K562 (cell line): ENCODE data around the gene TLR1. TPM values are rescaled to one million over a fixed set of nuclear protein-coding genes. Genes with fewer than 3 reads are reported as not detected.

Experiments
- ATAC-seq: fragments of 200-7000 bp; cut with Tn5 transposase; 3 replicates; pipeline ENCODE4 v1.9.1; 2020; ENCODE audit warnings: moderate library complexity
- BruUV-seq: library from RNA; stranded (reverse); fragments of 400-500 nt; replicated peaks from 2 replicates; lab custom pipeline; 2021; lab: Mats Ljungman, UMichigan
- CTCF ChIA-PET: fragments of 300-600 bp; formaldehyde crosslinking; extraction: SDS; loops from one replicate; lab custom pipeline; 2021; ENCODE audit warnings: low intra/inter-chr PET ratio; lab: Yijun Ruan, JAX
- POLR2A ChIA-PET: fragments of 300-600, 350-650 bp; sonication (Branson Sonifier 250); formaldehyde crosslinking; extraction: SDS; loops from one replicate; lab custom pipeline; 2021; ENCODE audit warnings: antibody characterized with exemption, inconsistent platforms; lab: Yijun Ruan, JAX
- DNase-seq, 4 experiments: peaks; one replicate each; pipeline versions ENCODE4 v3.0.0 to v3.0.0-alpha.2; 2011 to 2018; ENCODE audit warnings: low spot score in 3 of 4, mixed read lengths in 3 of 4; ENCODE audit errors: extremely low read depth in 1 of 4
- FAIRE-seq: peaks from 2 replicates; lab custom pipeline; 2011; peaks lifted over from hg19 to GRCh38; lab: Jason Lieb, UNC
- H2AFZ ChIP-seq: 2 replicates; pipeline ENCODE4 v1.6.0; 2011; ENCODE audit warnings: low read depth, low read length, control low read depth, inconsistent platforms
- H3K27ac ChIP-seq: fragments of 200-600 bp; 3 replicates; pipeline ENCODE4 v1.8.0; 2011; ENCODE audit warnings: low read depth, mild to moderate bottlenecking, control low read depth, inconsistent platforms, low read length, moderate library complexity, mixed read lengths; ENCODE audit errors: extremely low read depth
- H3K27me3 ChIP-seq, 2 experiments: fragments of 300-600 bp in 1 of 2; 2 replicates in 1 of 2; 3 replicates in 1 of 2; pipeline versions ENCODE4 v1.6.0 to v1.8.0; 2011; ENCODE audit warnings: inconsistent platforms in 2 of 2, low read length in 2 of 2, mild to moderate bottlenecking in 1 of 2, mixed read lengths in 1 of 2, moderate library complexity in 1 of 2; ENCODE audit not compliant: control insufficient read depth in 2 of 2, insufficient read depth in 2 of 2
- H3K36me3 ChIP-seq: fragments of 300-600 bp; 3 replicates; pipeline ENCODE4 v1.8.0; 2011; ENCODE audit warnings: mild to moderate bottlenecking, low read length, inconsistent platforms; ENCODE audit not compliant: control insufficient read depth, insufficient read depth
- H3K4me1 ChIP-seq, 2 experiments: fragments of 200-600 bp in 1 of 2; replicated peaks in 1 of 2; 2 replicates in 1 of 2; 3 replicates in 1 of 2; pipeline versions ENCODE4 v1.5.1 to v1.8.0; 2011; ENCODE audit warnings: inconsistent platforms in 2 of 2, low read length in 2 of 2, mild to moderate bottlenecking in 1 of 2, mixed read lengths in 1 of 2, moderate library complexity in 1 of 2; ENCODE audit not compliant: control insufficient read depth in 2 of 2, insufficient read depth in 2 of 2
- H3K4me2 ChIP-seq: 2 replicates; pipeline ENCODE4 v1.6.1; 2011; ENCODE audit warnings: low read length, control low read depth, inconsistent platforms, mixed read lengths; ENCODE audit not compliant: insufficient read depth
- H3K4me3 ChIP-seq: fragments of 200-600 bp; sonication (generic), shearing (Covaris generic); 2 replicates; pipeline ENCODE4 v1.5.1; 2016; ENCODE audit warnings: control low read depth, inconsistent platforms
- H3K79me2 ChIP-seq: fragments of 200-600 bp; 3 replicates; pipeline ENCODE4 v1.8.0; 2011; ENCODE audit warnings: low read length, inconsistent platforms; ENCODE audit not compliant: control insufficient read depth, insufficient read depth
- H3K9ac ChIP-seq, 2 experiments: 2 replicates each; pipeline versions ENCODE4 v1.6.0 to v1.6.1; 2011; ENCODE audit warnings: low read depth in 2 of 2, low read length in 2 of 2, control low read depth in 1 of 2, inconsistent platforms in 1 of 2, mild to moderate bottlenecking in 1 of 2, mixed read lengths in 1 of 2; ENCODE audit not compliant: insufficient read depth in 1 of 2
- H3K9me1 ChIP-seq: one replicate; pipeline ENCODE4 v1.6.0; 2011; ENCODE audit warnings: inconsistent platforms, mild to moderate bottlenecking, low read length, moderate library complexity; ENCODE audit not compliant: control insufficient read depth, insufficient read depth
- H3K9me3 ChIP-seq: replicated peaks from 2 replicates; pipeline ENCODE4 v1.5.1; 2011; ENCODE audit warnings: low read depth, low read length, inconsistent platforms; ENCODE audit not compliant: control insufficient read depth, insufficient read depth
- H4K20me1 ChIP-seq: replicated peaks from 2 replicates; pipeline ENCODE4 v1.6.1; 2011; ENCODE audit warnings: low read length, inconsistent platforms, mixed read lengths; ENCODE audit not compliant: control insufficient read depth, insufficient read depth
- CBFB ChIP-seq: sonication (generic); formaldehyde crosslinking; IDR thresholded peaks from 2 replicates; pipeline ENCODE4 v1.4.0; 2020; ENCODE audit warnings: mild to moderate bottlenecking, missing genetic modification reagents
- CHD2 ChIP-seq: IDR thresholded peaks from 2 replicates; pipeline ENCODE4 v1.6.1; 2011; ENCODE audit warnings: low read depth, low read length
- E2F1 ChIP-seq: sonication (generic); formaldehyde crosslinking; IDR thresholded peaks from 2 replicates; pipeline ENCODE4 v1.8.1; 2023; ENCODE audit warnings: mild to moderate bottlenecking, missing genetic modification reagents, moderate library complexity
- ESRRB ChIP-seq: fragments of 250-450 bp; sonication (Bioruptor Pico); IDR thresholded peaks from 2 replicates; pipeline ENCODE4 v1.5.0; 2020; ENCODE audit warnings: mild to moderate bottlenecking, moderate library complexity, borderline replicate concordance
- HLTF ChIP-seq: fragments of 450-650 bp; IDR thresholded peaks from 2 replicates; pipeline ENCODE4 v1.6.1; 2016
- KLF13 ChIP-seq: fragments of 450-650 bp; IDR thresholded peaks from 2 replicates; pipeline ENCODE4 v1.6.1; 2016; ENCODE audit warnings: missing genetic modification characterization, low read depth, mild to moderate bottlenecking, missing compliant biosample characterization, moderate library complexity, borderline replicate concordance
- MTA1 ChIP-seq: fragments of 450-650 bp; IDR thresholded peaks from 2 replicates; pipeline ENCODE4 v1.6.1; 2017; ENCODE audit warnings: borderline replicate concordance
- NFYB ChIP-seq: IDR thresholded peaks from 2 replicates; pipeline ENCODE4 v1.6.1; 2011; ENCODE audit warnings: mild to moderate bottlenecking, moderate library complexity; ENCODE audit not compliant: insufficient read length; ENCODE audit errors: extremely low read depth
- PTTG1 ChIP-seq: fragments of 450-650 bp; IDR thresholded peaks from 2 replicates; pipeline ENCODE4 v1.6.1; 2016; ENCODE audit warnings: low read depth, mild to moderate bottlenecking, missing genetic modification characterization, missing compliant biosample characterization
- SNIP1 ChIP-seq: fragments of 450-650 bp; IDR thresholded peaks from 2 replicates; pipeline ENCODE4 v1.7.1; 2017; ENCODE audit warnings: low read depth, mild to moderate bottlenecking
- SRF ChIP-seq, 2 experiments: fragments of 250-450, 450-650 bp in 1 of 2; sonication (Bioruptor Pico) in 1 of 2; sonication (generic) in 1 of 2; formaldehyde crosslinking; IDR thresholded peaks; 2 replicates each; pipeline versions ENCODE4 v1.5.0 to v1.5.1; 2020 to 2022; ENCODE audit warnings: mild to moderate bottlenecking in 1 of 2, missing genetic modification reagents in 1 of 2
- TCF3 ChIP-seq: sonication (generic); formaldehyde crosslinking; IDR thresholded peaks from 2 replicates; pipeline ENCODE4 v1.4.0; 2020; ENCODE audit warnings: mild to moderate bottlenecking, missing genetic modification reagents
- ZNF146 ChIP-seq: IDR thresholded peaks from one replicate; pipeline ENCODE4 v1.6.1; 2018; ENCODE audit warnings: missing compliant biosample characterization; ENCODE audit not compliant: unreplicated experiment
- ZNF263 ChIP-seq: sonication (generic); formaldehyde crosslinking; IDR thresholded peaks from 2 replicates; pipeline ENCODE4 v1.8.0; 2022; ENCODE audit warnings: mild to moderate bottlenecking, missing genetic modification reagents, borderline replicate concordance
- ZNF561 ChIP-seq: fragments of 450-650 bp; formaldehyde crosslinking; conservative IDR thresholded peaks from 2 replicates; pipeline ENCODE4 v1.4.0; 2020; ENCODE audit warnings: mild to moderate bottlenecking, moderate library complexity
- ZNF830 ChIP-seq: fragments of 250-450 bp; sonication (Bioruptor Pico); IDR thresholded peaks from 2 replicates; pipeline ENCODE4 v1.5.0; 2021; ENCODE audit warnings: mild to moderate bottlenecking
- WGBS: fragments of 100-300 bp; shearing (Covaris generic); methylation state at CpG from one replicate; pipeline ENCODE4 v1.1.6; 2016; ENCODE audit warnings: low coverage, mixed read lengths; ENCODE audit not compliant: insufficient coverage; ENCODE audit errors: missing lambda C conversion rate; 5-methylcytosine and 5-hydroxymethylcytosine counted together
- in situ Hi-C: fragments of 300-500 bp; cut with MboI; formaldehyde crosslinking; loops from 4 replicates; pipeline ENCODE4 v1.15.0; 2018; ENCODE audit warnings: inconsistent platforms, mixed read lengths
- intact Hi-C: fragments of 100-400 bp; cut with micrococcal nuclease; formaldehyde crosslinking; loops from 2 replicates; pipeline ENCODE4 v1.14.2; 2022
- polyA plus RNA-seq, 8 experiments: library from polyadenylated mRNA; depleted of rRNA in 4 of 8; stranded (reverse) in 5 of 8; unstranded in 3 of 8; fragments of >200 nt; fragmentation: Nextera tagmentation in 2 of 8; fragmentation: Illumina TruSeq in 1 of 8; extraction: Ambion mirVana in 2 of 8; extraction: Trizol in 1 of 8; gene quantifications; 2 replicates each; pipeline versions ENCODE4 v1.2.1 to v1.2.3, GENCODE V29; 2011 to 2014; ENCODE audit warnings: inconsistent platforms in 1 of 8, missing spikeins in 1 of 8
- total RNA-seq, 7 experiments: library from RNA; depleted of rRNA in 6 of 7; stranded (reverse); fragments of >200 nt in 6 of 7; fragmentation: Illumina TruSeq in 2 of 7; extraction: Trizol in 2 of 7; gene quantifications; 2 replicates each; pipeline versions ENCODE4 v1.2.1 to v1.2.3, GENCODE V29; 2011 to 2021; ENCODE audit warnings: low replicate concordance in 1 of 7
- TF ChIP-seq, protein P1 (sequence below): fragments of 450-650 bp; formaldehyde crosslinking; conservative IDR thresholded peaks from 2 replicates; pipeline ENCODE4 v1.4.0; 2022; ENCODE audit warnings: mild to moderate bottlenecking, missing genetic modification characterization
- TF ChIP-seq, protein P2 (sequence below): fragments of 450-650 bp; IDR thresholded peaks from 2 replicates; pipeline ENCODE4 v1.6.1; 2017; ENCODE audit warnings: antibody characterized with exemption

TLR1 gene
- total and polyA plus RNA-seq, 9 of the 15 experiments (the other 6 are each of a cell fraction or from before 2014, with no cell fraction given), result 0.11 to 0.49 (median 0.29) TPM

GRCh38 chr4:38829237-38829636 lies 24.6 kb upstream of the TLR1 start:
- ChIA-PET POLR2A (interaction anchor here (1.3 kb wide), 1 partner anchor 12 kb away, joined by 3 read pairs; no protein-coding TSS in a partner anchor), CTCF (no interaction called here)
- Histone ChIP-seq H3K4me3 (no peak overlapping the region), H3K9me3 (no peaks in the 10 kb centered on the region), H3K36me3 (no peaks in the 10 kb centered on the region), H2AFZ (no peak overlapping the region), H3K4me2 (no peak overlapping the region), H3K79me2 (no peaks in the 10 kb centered on the region), H3K9ac (no peak overlapping the region), H4K20me1 (no peaks in the 10 kb centered on the region), H3K9me1 (no peaks in the 10 kb centered on the region), H3K27me3 (peaks cover 4 to 10% of the 10 kb centered on the region in 2 experiments; a peak in 3 of 5 replicates), H3K4me1 (no peaks in the 10 kb centered on the region), H3K27ac (no peak overlapping the region)
- no TSS peak for BruUV-seq
- TF ChIP-seq HLTF (no peak), ZNF561 (CRISPR knock-in tag) (no peak), TCF3 (no peak), ESRRB (CRISPR knock-in tag) (no peak), CHD2 (no peak), SNIP1 (no peak), CBFB (CRISPR knock-in tag) (no peak), ZNF146 (CRISPR knock-in tag) (no peak), KLF13 (no peak), ZNF263 (CRISPR knock-in tag) (no peak), SRF (CRISPR knock-in tag; IDR thresholded peaks at IDR 0.05) (no peak), NFYB (no peak), MTA1 (no peak), E2F1 (CRISPR knock-in tag) (no peak), ZNF830 (no peak), PTTG1 (tag) (no peak)
- TF ChIP-seq, protein P1, sequence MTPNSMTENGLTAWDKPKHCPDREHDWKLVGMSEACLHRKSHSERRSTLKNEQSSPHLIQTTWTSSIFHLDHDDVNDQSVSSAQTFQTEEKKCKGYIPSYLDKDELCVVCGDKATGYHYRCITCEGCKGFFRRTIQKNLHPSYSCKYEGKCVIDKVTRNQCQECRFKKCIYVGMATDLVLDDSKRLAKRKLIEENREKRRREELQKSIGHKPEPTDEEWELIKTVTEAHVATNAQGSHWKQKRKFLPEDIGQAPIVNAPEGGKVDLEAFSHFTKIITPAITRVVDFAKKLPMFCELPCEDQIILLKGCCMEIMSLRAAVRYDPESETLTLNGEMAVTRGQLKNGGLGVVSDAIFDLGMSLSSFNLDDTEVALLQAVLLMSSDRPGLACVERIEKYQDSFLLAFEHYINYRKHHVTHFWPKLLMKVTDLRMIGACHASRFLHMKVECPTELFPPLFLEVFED (CRISPR knock-in tag), result no peak
- TF ChIP-seq, protein P2, sequence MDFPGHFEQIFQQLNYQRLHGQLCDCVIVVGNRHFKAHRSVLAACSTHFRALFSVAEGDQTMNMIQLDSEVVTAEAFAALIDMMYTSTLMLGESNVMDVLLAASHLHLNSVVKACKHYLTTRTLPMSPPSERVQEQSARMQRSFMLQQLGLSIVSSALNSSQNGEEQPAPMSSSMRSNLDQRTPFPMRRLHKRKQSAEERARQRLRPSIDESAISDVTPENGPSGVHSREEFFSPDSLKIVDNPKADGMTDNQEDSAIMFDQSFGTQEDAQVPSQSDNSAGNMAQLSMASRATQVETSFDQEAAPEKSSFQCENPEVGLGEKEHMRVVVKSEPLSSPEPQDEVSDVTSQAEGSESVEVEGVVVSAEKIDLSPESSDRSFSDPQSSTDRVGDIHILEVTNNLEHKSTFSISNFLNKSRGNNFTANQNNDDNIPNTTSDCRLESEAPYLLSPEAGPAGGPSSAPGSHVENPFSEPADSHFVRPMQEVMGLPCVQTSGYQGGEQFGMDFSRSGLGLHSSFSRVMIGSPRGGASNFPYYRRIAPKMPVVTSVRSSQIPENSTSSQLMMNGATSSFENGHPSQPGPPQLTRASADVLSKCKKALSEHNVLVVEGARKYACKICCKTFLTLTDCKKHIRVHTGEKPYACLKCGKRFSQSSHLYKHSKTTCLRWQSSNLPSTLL, result no peak
- no peak for ATAC-seq
- no peak for FAIRE-seq
- WGBS, result 19% methylated on average over 5 of the region's 5 CpGs
- no peak for DNase-seq
- intact Hi-C loops, result no loop called here
- in situ Hi-C loops, result no loop called here
